HCT116 (cell line): ENCODE data around the gene DDO. TPM values are rescaled to one million over a fixed set of nuclear protein-coding genes. Genes with fewer than 3 reads are reported as not detected.

Experiments
- ATAC-seq: fragments of 200-7000 bp; cut with Tn5 transposase; 2 replicates; pipeline ENCODE4 v1.9.1; 2020; ENCODE audit warnings: mild to moderate bottlenecking, moderate library complexity
- BruUV-seq: library from RNA; stranded (reverse); fragments of 400-500 nt; replicated peaks from 2 replicates; lab custom pipeline; 2021; lab: Mats Ljungman, UMichigan
- CTCF ChIA-PET: fragments of 300-600 bp; sonication (Branson Sonifier 250); formaldehyde crosslinking; loops from one replicate; lab custom pipeline; 2021; ENCODE audit warnings: antibody characterized with exemption; lab: Charles Lee
- POLR2A ChIA-PET: fragments of 300-600, 350-600 bp; sonication (Branson Sonifier 250); formaldehyde crosslinking; loops from one replicate; lab custom pipeline; 2021; ENCODE audit warnings: antibody characterized with exemption; lab: Charles Lee
- RAD21 ChIA-PET, 2 experiments: fragments of 300-600 bp; sonication (Branson Sonifier 250); formaldehyde crosslinking; loops; one replicate each; lab custom pipeline; 2023; ENCODE audit warnings: low total read pairs in 2 of 2; ENCODE audit not compliant: uncharacterized antibody in 2 of 2, unreplicated experiment in 2 of 2, low non-redundant PET in 1 of 2; lab: Charles Lee
- DNase-seq: peaks from one replicate; pipeline ENCODE4 v3.0.0-alpha.2; 2010; ENCODE audit warnings: low read depth, low spot score
- H2AFZ ChIP-seq: fragments of 200-600 bp; shearing (Covaris generic), sonication (generic); 2 replicates; pipeline ENCODE4 v1.6.1; 2017; ENCODE audit warnings: low read depth, mixed run types, mixed read lengths, antibody characterized with exemption, low read length; ENCODE audit not compliant: poor library complexity, severe bottlenecking
- H3K27ac ChIP-seq: 2 replicates; pipeline ENCODE4 v1.5.1; 2012; ENCODE audit warnings: low read depth, low read length
- H3K27me3 ChIP-seq: fragments of 200-600 bp; sonication (generic); 2 replicates; pipeline ENCODE4 v1.6.1; 2016; ENCODE audit warnings: mixed run types, low read length, mixed read lengths; ENCODE audit not compliant: insufficient read depth
- H3K36me3 ChIP-seq, 2 experiments: fragments of 200-500 bp in 1 of 2; fragments of 200-600 bp in 1 of 2; sonication (Bioruptor generic) in 1 of 2; sonication (generic) in 1 of 2; 2 replicates each; pipeline versions ENCODE4 v1.5.1 to v1.6.1; 2014 to 2016; ENCODE audit warnings: low read length in 2 of 2, inconsistent platforms in 1 of 2, mixed read lengths in 1 of 2, mixed run types in 1 of 2; ENCODE audit not compliant: insufficient read depth in 2 of 2, control insufficient read depth in 1 of 2
- H3K4me1 ChIP-seq, 2 experiments: fragments of 200-600 bp in 1 of 2; sonication (generic) in 1 of 2; 2 replicates each; pipeline versions ENCODE4 v1.5.1 to v1.6.1; 2012 to 2017; ENCODE audit warnings: low read length in 2 of 2, inconsistent platforms in 1 of 2, mild to moderate bottlenecking in 1 of 2, mixed read lengths in 1 of 2, mixed run types in 1 of 2, moderate library complexity in 1 of 2; ENCODE audit not compliant: insufficient read depth in 2 of 2, control insufficient read depth in 1 of 2
- H3K4me2 ChIP-seq: fragments of 200-600 bp; sonication (generic); 2 replicates; pipeline ENCODE4 v1.6.1; 2017; ENCODE audit warnings: mixed run types, low read length, mixed read lengths
- H3K4me3 ChIP-seq, 2 experiments: fragments of 200-600 bp in 1 of 2; sonication (generic) in 1 of 2; replicated peaks in 1 of 2; 2 replicates each; pipeline ENCODE4 v1.5.1; 2011 to 2016; ENCODE audit warnings: low read length in 2 of 2, control low read depth in 1 of 2, low read depth in 1 of 2, mild to moderate bottlenecking in 1 of 2, mixed read lengths in 1 of 2, mixed run types in 1 of 2
- H3K79me2 ChIP-seq: fragments of 200-600 bp; sonication (generic); 2 replicates; pipeline ENCODE4 v1.6.1; 2017; ENCODE audit warnings: mild to moderate bottlenecking, mixed run types, low read length, moderate library complexity, mixed read lengths; ENCODE audit not compliant: insufficient read depth
- H3K9ac ChIP-seq: fragments of 200-600 bp; sonication (generic); 2 replicates; pipeline ENCODE4 v1.6.1; 2016; ENCODE audit warnings: low read length, mixed read lengths
- H3K9me2 ChIP-seq: fragments of 200-600 bp; sonication (generic), shearing (Covaris generic); 2 replicates; pipeline ENCODE4 v1.6.1; 2017; ENCODE audit warnings: mixed run types, mild to moderate bottlenecking, moderate library complexity; ENCODE audit not compliant: insufficient read depth
- H3K9me3 ChIP-seq, 2 experiments: fragments of 200-500 bp in 1 of 2; fragments of 200-600 bp in 1 of 2; sonication (Bioruptor generic) in 1 of 2; sonication (generic) in 1 of 2; 2 replicates each; pipeline ENCODE4 v1.6.1; 2014 to 2017; ENCODE audit warnings: low read length in 2 of 2, mixed read lengths in 2 of 2, inconsistent platforms in 1 of 2, low read depth in 1 of 2, mild to moderate bottlenecking in 1 of 2, mixed run types in 1 of 2, moderate library complexity in 1 of 2; ENCODE audit not compliant: control insufficient read depth in 1 of 2, insufficient read depth in 1 of 2
- H4K20me1 ChIP-seq: fragments of 200-600 bp; sonication (generic), shearing (Covaris generic); 2 replicates; pipeline ENCODE4 v1.6.1; 2017; ENCODE audit warnings: mixed run types, mild to moderate bottlenecking, moderate library complexity; ENCODE audit not compliant: insufficient read depth
- ATF3 ChIP-seq: IDR thresholded peaks from 2 replicates; pipeline ENCODE4 v1.6.1; 2012
- CBX3 ChIP-seq: IDR thresholded peaks from 2 replicates; pipeline ENCODE4 v1.6.1; 2012; ENCODE audit warnings: low read depth
- CTCF ChIP-seq, 3 experiments: fragments of 200-600 bp in 1 of 3; sonication (generic) in 1 of 3; IDR thresholded peaks in 2 of 3; conservative IDR thresholded peaks in 1 of 3; 2 replicates each; pipeline ENCODE4 v1.5.1; 2012 to 2017; ENCODE audit warnings: low read depth in 2 of 3, low read length in 2 of 3, antibody characterized with exemption in 1 of 3, borderline replicate concordance in 1 of 3, control low read depth in 1 of 3, mild to moderate bottlenecking in 1 of 3, mixed read lengths in 1 of 3, mixed run types in 1 of 3, moderate library complexity in 1 of 3; ENCODE audit not compliant: insufficient read depth in 1 of 3
- EGR1 ChIP-seq: IDR thresholded peaks from 2 replicates; pipeline ENCODE4 v1.6.1; 2012; ENCODE audit warnings: low read depth
- ELF1 ChIP-seq: IDR thresholded peaks from 2 replicates; pipeline ENCODE4 v1.6.1; 2012; ENCODE audit warnings: low read depth, borderline replicate concordance
- EZH2 ChIP-seq: fragments of 200-600 bp; sonication (generic); IDR thresholded peaks from 2 replicates; pipeline ENCODE4 v1.6.1; 2017; ENCODE audit warnings: antibody characterized with exemption, mixed run types
- EZH2phosphoT487 ChIP-seq: fragments of 200-600 bp; IDR thresholded peaks from 2 replicates; pipeline ENCODE4 v1.6.1; 2018; ENCODE audit warnings: antibody characterized with exemption, borderline replicate concordance
- FOSL1 ChIP-seq: IDR thresholded peaks from 2 replicates; pipeline ENCODE4 v1.6.1; 2012; ENCODE audit warnings: low read depth
- JUND ChIP-seq: IDR thresholded peaks from 2 replicates; pipeline ENCODE4 v1.6.1; 2012
- POLR2A ChIP-seq: IDR thresholded peaks from 2 replicates; pipeline ENCODE4 v1.7.0; 2011; ENCODE audit warnings: borderline replicate concordance; ENCODE audit not compliant: insufficient read depth, insufficient read length; ENCODE audit errors: extremely low read depth
- REST ChIP-seq: IDR thresholded peaks from 2 replicates; pipeline ENCODE4 v1.6.1; 2012; ENCODE audit warnings: low read depth
- SIN3A ChIP-seq: IDR thresholded peaks from 2 replicates; pipeline ENCODE4 v1.6.1; 2012; ENCODE audit warnings: low read depth
- SP1 ChIP-seq: IDR thresholded peaks from 2 replicates; pipeline ENCODE4 v1.6.1; 2012; ENCODE audit warnings: low read depth
- SRF ChIP-seq: IDR thresholded peaks from 2 replicates; pipeline ENCODE4 v1.6.1; 2012; ENCODE audit warnings: low read depth
- YY1 ChIP-seq: IDR thresholded peaks from 2 replicates; pipeline ENCODE4 v1.6.1; 2011; ENCODE audit warnings: low read length, low read depth, moderate library complexity, mild to moderate bottlenecking; ENCODE audit not compliant: insufficient replicate concordance; ENCODE audit errors: extremely low read depth
- ZBTB33 ChIP-seq: IDR thresholded peaks from 2 replicates; pipeline ENCODE4 v1.6.1; 2011; ENCODE audit warnings: mild to moderate bottlenecking, low read length, moderate library complexity; ENCODE audit not compliant: insufficient replicate concordance; ENCODE audit errors: extremely low read depth
- intact Hi-C: fragments of 100-400 bp; cut with micrococcal nuclease; formaldehyde crosslinking; loops from 2 replicates; pipeline ENCODE4 v1.10.0; 2022
- total RNA-seq: library from RNA; stranded (reverse); gene quantifications from one replicate; pipeline ENCODE4 v1.2.1, GENCODE V29; 2021; ENCODE audit not compliant: unreplicated experiment

Gene DDO
- total RNA-seq, 1 experiment from 2014 or later, result not detected

GRCh38 chr6:110387986-110388385 lies 27.4 kb downstream of the DDO start (continued):
- TF ChIP-seq FOSL1 (no peak), EZH2 (no peak), ELF1 (no peak), EGR1 (no peak), CTCF (IDR thresholded peaks at IDR 0.05 in 2 of 3, conservative IDR thresholded peaks at IDR 0.05 in 1 of 3; ENCODE audit: borderline replicate concordance in 1 of 3, insufficient read depth in 1 of 3, low read depth in 2 of 3, low read length in 2 of 3) (no peak), ATF3 (no peak), SRF (no peak)

- CTCF ChIA-PET, result interaction anchor here (1.1 kb wide), 1 partner anchor 346 kb away, joined by 3 read pairs; no protein-coding TSS in a partner anchor
Observed at GRCh38 chr6:110385458-110385863, 29.9 kb downstream of the DDO start.

More at GRCh38 chr6:110385458-110385863, 29.9 kb downstream of the DDO start:
- no TSS peak for BruUV-seq
- ATAC-seq (no peak), DNase-seq (no peak)
- intact Hi-C loops, result no loop called here
- no peaks in the 10 kb centered on the region for H3K36me3 ChIP-seq
- H3K27me3 ChIP-seq, result no peaks in the 10 kb centered on the region
- no peaks in the 10 kb centered on the region for H3K9me3 ChIP-seq
- H2AFZ ChIP-seq, result no peak overlapping the region
- no peaks in the 10 kb centered on the region for H4K20me1 ChIP-seq
- no peak overlapping the region for H3K4me2 ChIP-seq
- TF ChIP-seq CBX3 (no peak), SIN3A (no peak), POLR2A (no peak), YY1 (no peak), EZH2phosphoT487 (no peak), JUND (no peak), REST (no peak), ZBTB33 (no peak), SP1 (no peak)
- no peaks in the 10 kb centered on the region for H3K79me2 ChIP-seq
- no peak overlapping the region for H3K9ac ChIP-seq
- POLR2A ChIA-PET, result no interaction called here
- no peaks in the 10 kb centered on the region for H3K9me2 ChIP-seq
- H3K27ac ChIP-seq, result no peak overlapping the region
- H3K4me1 ChIP-seq, result no peaks in the 10 kb centered on the region
- H3K4me3 ChIP-seq, result no peak overlapping the region
- RAD21 ChIA-PET, result no interaction called here
